Tibial nerve (tissue), 4 donors: Measurements from ENCODE around the gene VTI1A. TPM values are rescaled to one million over a fixed set of nuclear protein-coding genes. Genes with fewer than 3 reads are reported as not detected.
A peak's percentile ranks its signal among the peaks of the same experiment; 100 is the strongest.

Source experiments
- DNase-seq, 2 donors: peaks; one replicate each; pipeline ENCODE4 v3.0.0-alpha.2; 2019; ENCODE audit warnings: low spot score in 2 of 2
- H3K27ac ChIP-seq, 4 donors: fragments of 200-600 bp; sonication (generic) in 3 of 4; one replicate each; pipeline ENCODE4 v1.5.1; 2017 to 2019; ENCODE audit warnings: mild to moderate bottlenecking in 1 of 4
- H3K27me3 ChIP-seq, 2 donors: fragments of 200-600 bp; sonication (generic) in 1 of 2; one replicate each; pipeline versions ENCODE4 v1.5.1 to v1.6.0; 2017 to 2019
- H3K36me3 ChIP-seq, 3 donors: fragments of 200-600 bp; sonication (generic); one replicate each; pipeline ENCODE4 v1.5.1; 2018 to 2019
- H3K4me1 ChIP-seq, 4 donors: fragments of 200-600 bp; sonication (generic) in 3 of 4; one replicate each; pipeline ENCODE4 v1.5.1; 2017 to 2019
- H3K4me3 ChIP-seq, 4 donors: fragments of 200-600 bp; sonication (generic) in 3 of 4; one replicate each; pipeline ENCODE4 v1.5.1; 2017 to 2019; ENCODE audit warnings: mild to moderate bottlenecking in 1 of 4, moderate library complexity in 1 of 4
- H3K9me3 ChIP-seq, 4 donors: fragments of 200-600 bp; sonication (generic) in 3 of 4; one replicate each; pipeline ENCODE4 v1.5.1; 2017 to 2019
- CTCF ChIP-seq, 5 experiments: fragments of 200-600 bp in 3 of 5; fragments of 450-650 bp in 2 of 5; sonication (generic) in 3 of 5; IDR thresholded peaks; one replicate each; pipeline ENCODE4 v1.5.1; 2016 to 2019; ENCODE audit warnings: antibody characterized with exemption in 5 of 5, mild to moderate bottlenecking in 3 of 5, moderate library complexity in 2 of 5
- EP300 ChIP-seq, 2 donors: sonication (generic); formaldehyde crosslinking; IDR thresholded peaks; one replicate each; pipeline ENCODE4 v1.6.1; 2017; ENCODE audit warnings: antibody characterized with exemption in 2 of 2, mild to moderate bottlenecking in 1 of 2
- POLR2A ChIP-seq, 2 donors: fragments of 450-650 bp; IDR thresholded peaks; one replicate each; pipeline ENCODE4 v1.6.1; 2017; ENCODE audit warnings: antibody characterized with exemption in 2 of 2, mild to moderate bottlenecking in 2 of 2, moderate library complexity in 2 of 2
- WGBS, 2 donors: methylation state at CpG; one replicate each; pipeline ENCODE4 v1.1.5; 2018; 5-methylcytosine and 5-hydroxymethylcytosine counted together
- total RNA-seq, 4 donors: library from RNA; depleted of rRNA; stranded (reverse); fragments of >200 nt; gene quantifications; one replicate each; pipeline ENCODE4 v1.1.0, GENCODE V29; 2016

Gene VTI1A
- total RNA-seq, 4 donors from 2014 or later: 96.5 to 253 (median 127) TPM

GRCh38 chr10:112807013-112807412 lies 360.0 kb downstream of the VTI1A start:
- Histone ChIP-seq H3K36me3 (peaks cover 0 to 7% (median 0%) of the 10 kb centered on the region in 3 donors), H3K27ac (no peak overlapping the region), H3K4me1 (peaks cover 0 to 5% (median 2%) of the 10 kb centered on the region in 4 donors), H3K4me3 (no peak overlapping the region), H3K9me3 (peaks cover 0 to 2% (median 0%) of the 10 kb centered on the region in 4 donors), H3K27me3 (no peaks in the 10 kb centered on the region)
- no peak for TF ChIP-seq EP300 (IDR thresholded peaks at IDR 0.05)
- 95 to 96% methylated on average over 8 of the region's 8 CpGs for WGBS, 2 donors
- no peak for DNase-seq

GRCh38 chr10:112809736-112810135 lies 362.7 kb downstream of the VTI1A start:
- no peak overlapping the region for H3K4me3 ChIP-seq
- DNase-seq: no peak
- H3K27me3 ChIP-seq: no peaks in the 10 kb centered on the region
- peaks cover 0 to 16% (median 2%) of the 10 kb centered on the region in 4 donors for H3K4me1 ChIP-seq
- H3K9me3 ChIP-seq: peaks cover 0 to 2% (median 0%) of the 10 kb centered on the region in 4 donors
- WGBS, 2 donors: 95 to 98% methylated on average over 4 of the region's 4 CpGs
- no peak for TF ChIP-seq POLR2A (IDR thresholded peaks at IDR 0.05)
- TF ChIP-seq CTCF (IDR thresholded peaks at IDR 0.05): no peak
- no peak for TF ChIP-seq EP300 (IDR thresholded peaks at IDR 0.05)
- H3K36me3 ChIP-seq: peaks cover 0 to 7% (median 0%) of the 10 kb centered on the region in 3 donors
- no peak overlapping the region for H3K27ac ChIP-seq

GRCh38 chr10:112810711-112811151 lies 363.7 kb downstream of the VTI1A start:
- H3K4me1 ChIP-seq: peaks cover 0 to 22% (median 5%) of the 10 kb centered on the region in 4 donors
- H3K27ac ChIP-seq: no peak overlapping the region
- peaks cover 0 to 2% (median 0%) of the 10 kb centered on the region in 4 donors for H3K9me3 ChIP-seq
- DNase-seq: no peak
- H3K27me3 ChIP-seq: no peaks in the 10 kb centered on the region
- H3K4me3 ChIP-seq: no peak overlapping the region
- no peak for TF ChIP-seq EP300 (IDR thresholded peaks at IDR 0.05)
- TF ChIP-seq POLR2A (IDR thresholded peaks at IDR 0.05): no peak
- TF ChIP-seq CTCF (IDR thresholded peaks at IDR 0.05): no peak
- 92 to 95% methylated on average over 10 of the region's 10 CpGs for WGBS, 2 donors
- peaks cover 0 to 7% (median 0%) of the 10 kb centered on the region in 3 donors for H3K36me3 ChIP-seq

GRCh38 chr10:112811741-112812551 lies 364.9 kb downstream of the VTI1A start:
- Histone ChIP-seq H3K9me3 (no peaks in the 10 kb centered on the region), H3K27me3 (no peaks in the 10 kb centered on the region), H3K4me3 (no peak overlapping the region), H3K36me3 (peaks cover 0 to 9% (median 0%) of the 10 kb centered on the region in 3 donors), H3K27ac (peak overlapping the region in 2 of 4 donors; percentile 20 to 27), H3K4me1 (peaks cover 0 to 26% (median 5%) of the 10 kb centered on the region in 4 donors)
- DNase-seq: no peak
- WGBS, 2 donors: 28 to 30% methylated on average over 14 of the region's 14 CpGs
- TF ChIP-seq CTCF (IDR thresholded peaks at IDR 0.05) (no peak), POLR2A (IDR thresholded peaks at IDR 0.05) (no peak), EP300 (IDR thresholded peaks at IDR 0.05) (no peak)

- H3K4me1 ChIP-seq: peaks cover 0 to 26% (median 5%) of the 10 kb centered on the region in 4 donors
- 44 to 51% methylated on average over 3 of the region's 3 CpGs for WGBS, 2 donors
- peak overlapping the region in 1 of 4 donors; percentile 27 for H3K27ac ChIP-seq
- H3K9me3 ChIP-seq: no peaks in the 10 kb centered on the region
- H3K27me3 ChIP-seq: no peaks in the 10 kb centered on the region
- TF ChIP-seq EP300 (IDR thresholded peaks at IDR 0.05) (no peak), POLR2A (IDR thresholded peaks at IDR 0.05) (no peak), CTCF (IDR thresholded peaks at IDR 0.05) (no peak)
- no peak for DNase-seq
- peaks cover 0 to 11% (median 0%) of the 10 kb centered on the region in 3 donors for H3K36me3 ChIP-seq
- H3K4me3 ChIP-seq: no peak overlapping the region
These were observed 365.6 kb downstream of the VTI1A start for GRCh38 chr10:112812586-112812985.
